OCI-LY3 (cell line): ENCODE data around the gene CRB1.
"Not testable (repeated sequence)": the region's sequence is repeated elsewhere in the genome, so short reads cannot be mapped to it uniquely, and the experiment has no call there.

Experiments used
- H2AFZ ChIP-seq: fragments of 200-600, 300-600 bp; shearing (Covaris generic); 2 replicates; pipeline ENCODE4 v1.6.0; 2014; ENCODE audit warnings: antibody characterized with exemption, low read depth, low read length
- H3K27ac ChIP-seq: fragments of 200-600, 300-600 bp; sonication (generic); 2 replicates; pipeline ENCODE4 v1.5.1; 2014; ENCODE audit warnings: mild to moderate bottlenecking, low read length, moderate library complexity, mixed read lengths
- H3K27me3 ChIP-seq: fragments of 200-600, 300-600 bp; sonication (generic); 2 replicates; pipeline ENCODE4 v1.6.1; 2014; ENCODE audit warnings: low read depth, low read length, mixed read lengths
- H3K36me3 ChIP-seq: fragments of 200-600, 300-600 bp; sonication (generic); replicated peaks from 2 replicates; pipeline ENCODE3; 2014; ENCODE audit warnings: low read depth, low read length, mixed read lengths
- H3K4me1 ChIP-seq: fragments of 300-600, 200-600 bp; sonication (generic); 2 replicates; pipeline ENCODE4 v1.6.1; 2014; ENCODE audit warnings: low read length, mixed read lengths
- H3K4me2 ChIP-seq: fragments of 200-600, 300-600 bp; sonication (generic); 2 replicates; pipeline ENCODE4 v1.6.1; 2014; ENCODE audit warnings: low read length, mixed read lengths
- H3K4me3 ChIP-seq: fragments of 300-600, 200-600 bp; sonication (generic); 2 replicates; pipeline ENCODE4 v1.5.1; 2014; ENCODE audit warnings: antibody characterized with exemption, mild to moderate bottlenecking, low read length, moderate library complexity
- H3K79me2 ChIP-seq: fragments of 300-600, 200-600 bp; shearing (Covaris generic); 2 replicates; pipeline ENCODE4 v1.6.1; 2014; ENCODE audit warnings: mild to moderate bottlenecking, low read length, mixed read lengths
- H3K9ac ChIP-seq: fragments of 300-600, 200-600 bp; shearing (Covaris generic); 2 replicates; pipeline ENCODE4 v1.6.0; 2014; ENCODE audit warnings: mild to moderate bottlenecking, low read length, moderate library complexity
- H3K9me3 ChIP-seq: fragments of 200-600, 300-600 bp; shearing (Covaris generic); 2 replicates; pipeline ENCODE4 v1.6.1; 2014; ENCODE audit warnings: low read length, mixed read lengths; ENCODE audit not compliant: insufficient read depth
- H4K20me1 ChIP-seq: fragments of 200-600, 300-600 bp; sonication (generic); 2 replicates; pipeline ENCODE4 v1.6.1; 2016; ENCODE audit warnings: low read length, mixed read lengths; ENCODE audit not compliant: insufficient read depth
- CTCF ChIP-seq: fragments of 200-600, 300-600 bp; sonication (generic); IDR thresholded peaks from 2 replicates; pipeline ENCODE4 v1.5.1; 2014; ENCODE audit warnings: antibody characterized with exemption, low read length, low read depth
- EZH2phosphoT487 ChIP-seq: fragments of 200-600 bp; shearing (Covaris generic); IDR thresholded peaks from 2 replicates; pipeline ENCODE4 v1.6.1; 2018; ENCODE audit warnings: antibody characterized with exemption, mixed run types, low read depth

Gene CRB1

GRCh38 chr1:197397895-197398294 lies 129.8 kb downstream of the CRB1 start:
- H3K4me3 ChIP-seq, result no peak overlapping the region
- H2AFZ ChIP-seq, result no peak overlapping the region
- H4K20me1 ChIP-seq, result no peaks in the 10 kb centered on the region
- no peaks in the 10 kb centered on the region for H3K9me3 ChIP-seq
- peaks cover 2% of the 10 kb centered on the region; the same call in 1 of the 2 replicates for H3K4me1 ChIP-seq
- no peak overlapping the region for H3K27ac ChIP-seq
- H3K4me2 ChIP-seq, result no peak overlapping the region
- no peaks in the 10 kb centered on the region for H3K36me3 ChIP-seq
- TF ChIP-seq EZH2phosphoT487 (no peak), CTCF (no peak)
- no peak overlapping the region for H3K9ac ChIP-seq
- no peaks in the 10 kb centered on the region for H3K79me2 ChIP-seq
- peaks cover 14% of the 10 kb centered on the region for H3K27me3 ChIP-seq

- Histone ChIP-seq H3K4me1 (peaks cover 2% of the 10 kb centered on the region; the same call in 1 of the 2 replicates), H3K4me3 (peak overlapping the region; percentile 68), H3K4me2 (peak overlapping the region; percentile 67), H3K36me3 (no peaks in the 10 kb centered on the region), H4K20me1 (no peaks in the 10 kb centered on the region), H3K27me3 (peaks cover 10% of the 10 kb centered on the region; the same call in 1 of the 2 replicates), H2AFZ (peak overlapping the region; percentile 82), H3K9me3 (no peaks in the 10 kb centered on the region), H3K79me2 (no peaks in the 10 kb centered on the region), H3K9ac (peak overlapping the region; percentile 5), H3K27ac (no peak overlapping the region)
- TF ChIP-seq EZH2phosphoT487 (no peak), CTCF (peak; percentile 85)
Observed at GRCh38 chr1:197399755-197400521, 131.9 kb downstream of the CRB1 start.

- H2AFZ ChIP-seq, result peak overlapping the region; percentile 82
- H4K20me1 ChIP-seq, result no peaks in the 10 kb centered on the region
- peak overlapping the region; percentile 5 for H3K9ac ChIP-seq
- no peaks in the 10 kb centered on the region for H3K79me2 ChIP-seq
- peak overlapping the region; percentile 68 for H3K4me3 ChIP-seq
- no peak overlapping the region for H3K27ac ChIP-seq
- no peaks in the 10 kb centered on the region for H3K36me3 ChIP-seq
- no peaks in the 10 kb centered on the region for H3K9me3 ChIP-seq
- peaks cover 2% of the 10 kb centered on the region; the same call in 1 of the 2 replicates for H3K4me1 ChIP-seq
- H3K27me3 ChIP-seq, result peaks cover 10% of the 10 kb centered on the region; the same call in 1 of the 2 replicates
- TF ChIP-seq CTCF (no peak), EZH2phosphoT487 (no peak)
- peak overlapping the region; percentile 67 for H3K4me2 ChIP-seq
Observed at GRCh38 chr1:197400522-197400902, 132.5 kb downstream of the CRB1 start.

GRCh38 chr1:197402189-197402588 lies 134.1 kb downstream of the CRB1 start:
- Histone ChIP-seq H3K4me2 (no peak overlapping the region), H3K27me3 (peaks cover 10% of the 10 kb centered on the region; the same call in 1 of the 2 replicates), H4K20me1 (no peaks in the 10 kb centered on the region), H3K79me2 (no peaks in the 10 kb centered on the region), H3K27ac (no peak overlapping the region), H3K36me3 (no peaks in the 10 kb centered on the region), H2AFZ (no peak overlapping the region), H3K4me1 (peaks cover 2% of the 10 kb centered on the region; the same call in 1 of the 2 replicates), H3K9me3 (no peaks in the 10 kb centered on the region), H3K9ac (no peak overlapping the region), H3K4me3 (no peak overlapping the region)
- no peak for TF ChIP-seq EZH2phosphoT487
- TF ChIP-seq CTCF, result no peak

- H3K9me3 ChIP-seq, H3K79me2 ChIP-seq, H4K20me1 ChIP-seq, H3K4me1 ChIP-seq, H3K4me2 ChIP-seq, H3K27ac ChIP-seq, H3K27me3 ChIP-seq, H3K4me3 ChIP-seq, H3K9ac ChIP-seq, H2AFZ ChIP-seq, H3K36me3 ChIP-seq: not testable (repeated sequence)
Observed at GRCh38 chr1:197404774-197405173, 136.7 kb downstream of the CRB1 start.

- not testable (repeated sequence) for H3K4me1 ChIP-seq, H3K79me2 ChIP-seq, H3K36me3 ChIP-seq, H4K20me1 ChIP-seq, H3K27me3 ChIP-seq, H3K4me3 ChIP-seq, H3K9me3 ChIP-seq, H3K4me2 ChIP-seq, H2AFZ ChIP-seq, H3K27ac ChIP-seq, H3K9ac ChIP-seq
Observed at GRCh38 chr1:197405614-197406013, 137.6 kb downstream of the CRB1 start.
